A673 (cell line): Measurements from ENCODE around the gene OTOGL. TPM values are rescaled to one million over a fixed set of nuclear protein-coding genes. Genes with fewer than 3 reads are reported as not detected.
"Not testable (repeated sequence)": the region's sequence is repeated elsewhere in the genome, so short reads cannot be mapped to it uniquely, and the experiment has no call there.

ENCODE experiments used
- BruUV-seq: library from RNA; stranded (reverse); fragments of 400-500 nt; replicated peaks from 2 replicates; lab custom pipeline; 2021; lab: Mats Ljungman, UMichigan
- CTCF ChIA-PET: fragments of 300-600 bp; sonication (Branson Sonifier 250); formaldehyde crosslinking; loops from one replicate; lab custom pipeline; 2022; ENCODE audit warnings: antibody characterized with exemption; lab: Charles Lee
- POLR2A ChIA-PET: fragments of 300-600 bp; sonication (Branson Sonifier 250); formaldehyde crosslinking; loops from one replicate; lab custom pipeline; 2022; ENCODE audit warnings: antibody characterized with exemption; ENCODE audit not compliant: low non-redundant PET; lab: Charles Lee
- DNase-seq: peaks from one replicate; pipeline ENCODE4 v3.0.0-alpha.2; 2015; ENCODE audit warnings: low spot score
- H3K27ac ChIP-seq: fragments of 200-600 bp; sonication (generic); 2 replicates; pipeline ENCODE4 v1.5.1; 2016; ENCODE audit warnings: mixed run types, low read depth, mild to moderate bottlenecking, mixed read lengths, antibody characterized with exemption, low read length; ENCODE audit not compliant: poor library complexity, severe bottlenecking
- H3K27me3 ChIP-seq: fragments of 200-600 bp; sonication (generic); replicated peaks from 2 replicates; pipeline ENCODE4 v1.6.1; 2017; ENCODE audit warnings: mixed run types, low read depth, mild to moderate bottlenecking, mixed read lengths, antibody characterized with exemption, low read length; ENCODE audit not compliant: insufficient read depth, poor library complexity
- H3K36me3 ChIP-seq: fragments of 200-600 bp; sonication (generic); 2 replicates; pipeline ENCODE4 v1.6.1; 2016; ENCODE audit warnings: mixed run types, mild to moderate bottlenecking, mixed read lengths, antibody characterized with exemption, low read length; ENCODE audit not compliant: insufficient read depth, poor library complexity, severe bottlenecking
- H3K4me1 ChIP-seq: fragments of 200-600 bp; sonication (generic); 2 replicates; pipeline ENCODE4 v1.6.1; 2017; ENCODE audit warnings: mixed run types, mild to moderate bottlenecking, mixed read lengths, antibody characterized with exemption, low read length; ENCODE audit not compliant: insufficient read depth, poor library complexity, severe bottlenecking
- H3K4me3 ChIP-seq: fragments of 200-600 bp; sonication (generic); 2 replicates; pipeline ENCODE4 v1.5.1; 2016; ENCODE audit warnings: low read depth, mixed run types, mild to moderate bottlenecking, mixed read lengths, low read length; ENCODE audit not compliant: poor library complexity, severe bottlenecking
- H3K9me3 ChIP-seq: fragments of 200-600 bp; sonication (generic); 2 replicates; pipeline ENCODE4 v1.6.1; 2016; ENCODE audit warnings: mixed run types, low read depth, mild to moderate bottlenecking, mixed read lengths, antibody characterized with exemption, low read length; ENCODE audit not compliant: poor library complexity, severe bottlenecking
- CTCF ChIP-seq: fragments of 300-800, 200-600 bp; sonication (generic); conservative IDR thresholded peaks from 2 replicates; pipeline ENCODE4 v1.5.1; 2017; ENCODE audit warnings: low read depth, mild to moderate bottlenecking, antibody characterized with exemption, low read length, moderate library complexity, mixed read lengths
- EZH2 ChIP-seq: fragments of 200-600 bp; sonication (generic); IDR thresholded peaks from 2 replicates; pipeline ENCODE4 v1.6.1; 2017; ENCODE audit warnings: borderline replicate concordance, low read depth, mild to moderate bottlenecking, mixed read lengths, antibody characterized with exemption, low read length; ENCODE audit not compliant: poor library complexity, severe bottlenecking
- intact Hi-C: fragments of 100-400 bp; cut with micrococcal nuclease; formaldehyde crosslinking; loops from one replicate; pipeline ENCODE4 v1.10.0; 2022; ENCODE audit not compliant: unreplicated experiment
- total RNA-seq: library from RNA; stranded (reverse); gene quantifications from 2 replicates; pipeline ENCODE4 v1.2.3, GENCODE V29; 2021

Gene OTOGL
- total RNA-seq, 1 experiment from 2014 or later: 0.73 TPM

DNA sequence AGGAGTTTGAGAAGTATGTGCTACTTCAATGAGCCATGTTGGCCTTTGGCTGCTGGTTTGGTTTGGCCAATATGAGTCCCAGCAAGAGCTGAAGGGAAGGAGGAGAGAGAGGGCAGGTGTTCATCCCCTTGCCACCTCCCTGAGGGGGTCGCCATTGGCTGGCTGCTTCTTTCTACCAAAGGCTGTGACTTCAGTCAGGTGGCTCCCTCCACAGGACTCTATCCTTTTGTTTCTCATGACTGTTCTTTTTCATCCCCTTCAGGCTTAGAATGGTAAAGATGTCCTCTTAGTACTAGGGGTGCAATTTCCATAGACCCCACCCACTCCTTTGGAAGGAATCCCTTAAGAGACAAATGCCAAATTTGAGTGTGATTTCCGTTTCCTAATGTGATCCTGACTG lies 31.2 kb upstream of the OTOGL start:
- Histone ChIP-seq H3K4me3 (no peak overlapping the region), H3K9me3 (no peaks in the 10 kb centered on the region), H3K27me3 (no peaks in the 10 kb centered on the region), H3K27ac (no peak overlapping the region), H3K36me3 (no peaks in the 10 kb centered on the region), H3K4me1 (no peaks in the 10 kb centered on the region)
- intact Hi-C loops: no loop called here
- no peak for DNase-seq
- POLR2A ChIA-PET: no interaction called here
- no peak for TF ChIP-seq CTCF
- no peak for TF ChIP-seq EZH2
- CTCF ChIA-PET: no interaction called here
- BruUV-seq: no TSS peak

GRCh38 chr12:80083892-80084614 lies 15.3 kb upstream of the OTOGL start:
- POLR2A ChIA-PET, H3K27me3 ChIP-seq, CTCF ChIA-PET, H3K27ac ChIP-seq, H3K4me1 ChIP-seq, DNase-seq, H3K4me3 ChIP-seq, BruUV-seq, H3K36me3 ChIP-seq, H3K9me3 ChIP-seq, intact Hi-C loops: not testable (repeated sequence)

DNA sequence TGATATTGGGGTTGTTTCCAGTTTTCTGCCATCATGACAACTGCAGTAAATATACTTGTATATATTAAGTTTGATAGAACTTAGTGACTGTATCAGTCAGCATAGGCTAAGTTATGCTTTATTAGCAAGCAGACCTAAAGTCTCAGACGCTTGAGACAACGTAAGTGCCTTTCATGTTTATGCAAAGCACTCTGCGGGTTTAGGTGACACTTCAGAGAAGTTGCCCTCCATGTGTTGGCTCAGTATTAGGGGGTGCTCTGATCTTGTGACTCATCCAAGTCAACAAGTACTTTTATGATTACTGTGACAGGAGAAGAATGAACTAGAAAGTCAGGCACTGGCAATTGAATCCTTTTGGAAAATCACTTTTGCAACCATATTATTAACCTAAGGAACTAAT lies 13.3 kb upstream of the OTOGL start:
- no peak overlapping the region for H3K4me3 ChIP-seq
- POLR2A ChIA-PET: no interaction called here
- H3K27me3 ChIP-seq: no peaks in the 10 kb centered on the region
- H3K36me3 ChIP-seq: no peaks in the 10 kb centered on the region
- no peak overlapping the region for H3K27ac ChIP-seq
- no TSS peak for BruUV-seq
- CTCF ChIA-PET: no interaction called here
- peak; percentile 14 for DNase-seq
- no peaks in the 10 kb centered on the region for H3K9me3 ChIP-seq
- intact Hi-C loops: no loop called here
- no peak for TF ChIP-seq EZH2
- TF ChIP-seq CTCF: no peak
- H3K4me1 ChIP-seq: peaks cover 5% of the 10 kb centered on the region
